Measurements from ENCODE around the gene RPS6KA2.

Gene RPS6KA2

GRCh38 chr6:166436195-166437139, 190.6 kb downstream of the RPS6KA2 start:
- no peak for DNase-seq (ENCODE audit: extremely low read depth in 1 of 2, low read depth in 1 of 2)

- no peak for DNase-seq (ENCODE audit: extremely low read depth in 1 of 2, low read depth in 1 of 2)
These were observed 191.5 kb downstream of the RPS6KA2 start for GRCh38 chr6:166435574-166435973.

- DNase-seq (ENCODE audit: extremely low read depth in 1 of 2, low read depth in 1 of 2), result no peak
These were observed 192.7 kb downstream of the RPS6KA2 start for GRCh38 chr6:166434336-166434735.

GRCh38 chr6:166433096-166433495, 194.0 kb downstream of the RPS6KA2 start:
- DNase-seq (ENCODE audit: extremely low read depth in 1 of 2, low read depth in 1 of 2), result no peak

- no peak for DNase-seq (ENCODE audit: extremely low read depth in 1 of 2, low read depth in 1 of 2)
These were observed 196.8 kb downstream of the RPS6KA2 start for GRCh38 chr6:166430269-166430668.

GRCh38 chr6:166424431-166424830, 202.6 kb downstream of the RPS6KA2 start:
- no peak for DNase-seq (ENCODE audit: extremely low read depth in 1 of 2, low read depth in 1 of 2)

GRCh38 chr6:166423781-166424180, 203.3 kb downstream of the RPS6KA2 start:
- no peak for DNase-seq (ENCODE audit: extremely low read depth in 1 of 2, low read depth in 1 of 2)

GRCh38 chr6:166423051-166423745, 203.9 kb downstream of the RPS6KA2 start:
- DNase-seq (ENCODE audit: extremely low read depth in 1 of 2, low read depth in 1 of 2), result no peak

GRCh38 chr6:166422201-166422940, 204.7 kb downstream of the RPS6KA2 start:
- DNase-seq (ENCODE audit: extremely low read depth in 1 of 2, low read depth in 1 of 2), result no peak

- no peak for DNase-seq (ENCODE audit: extremely low read depth in 1 of 2, low read depth in 1 of 2)
These were observed 206.7 kb downstream of the RPS6KA2 start for GRCh38 chr6:166420351-166420750.

GRCh38 chr6:166419717-166420116, 207.3 kb downstream of the RPS6KA2 start:
- no peak for DNase-seq (ENCODE audit: extremely low read depth in 1 of 2, low read depth in 1 of 2)

GRCh38 chr6:166419286-166419685, 207.8 kb downstream of the RPS6KA2 start:
- peak in 1 of 2 donors; percentile 29 for DNase-seq (ENCODE audit: extremely low read depth in 1 of 2, low read depth in 1 of 2)

- no peak for DNase-seq (ENCODE audit: extremely low read depth in 1 of 2, low read depth in 1 of 2)
These were observed 208.3 kb downstream of the RPS6KA2 start for GRCh38 chr6:166418691-166419143.

- no peak for DNase-seq (ENCODE audit: extremely low read depth in 1 of 2, low read depth in 1 of 2)
These were observed 209.8 kb downstream of the RPS6KA2 start for GRCh38 chr6:166417285-166417691.

- DNase-seq (ENCODE audit: extremely low read depth in 1 of 2, low read depth in 1 of 2), result no peak
These were observed 211.2 kb downstream of the RPS6KA2 start for GRCh38 chr6:166415833-166416347.

- DNase-seq (ENCODE audit: extremely low read depth in 1 of 2, low read depth in 1 of 2), result no peak
These were observed 211.7 kb downstream of the RPS6KA2 start for GRCh38 chr6:166415306-166415705.

GRCh38 chr6:166413491-166413951, 213.5 kb downstream of the RPS6KA2 start:
- no peak for DNase-seq (ENCODE audit: extremely low read depth in 1 of 2, low read depth in 1 of 2)

- DNase-seq (ENCODE audit: extremely low read depth in 1 of 2, low read depth in 1 of 2), result no peak
These were observed 214.1 kb downstream of the RPS6KA2 start for GRCh38 chr6:166412911-166413384.

- DNase-seq (ENCODE audit: extremely low read depth in 1 of 2, low read depth in 1 of 2), result no peak
These were observed 214.7 kb downstream of the RPS6KA2 start for GRCh38 chr6:166412156-166412910.

- no peak for DNase-seq (ENCODE audit: extremely low read depth in 1 of 2, low read depth in 1 of 2)
These were observed 215.3 kb downstream of the RPS6KA2 start for GRCh38 chr6:166411721-166412151.

All from activated CD8-positive, alpha-beta memory T cell treated with anti-CD3 and anti-CD28 coated beads for 1 hour (primary cell).